Adrenal gland (tissue), 12 donors: Measurements from ENCODE around the gene CACNA1D. TPM values are rescaled to one million over a fixed set of nuclear protein-coding genes. Genes with fewer than 3 reads are reported as not detected.
A peak's percentile ranks its signal among the peaks of the same experiment; 100 is the strongest.

Experiments
- DNase-seq, 7 donors: peaks; one replicate each; pipeline ENCODE4 v3.0.0-alpha.2; 2019 to 2020
- H3K27ac ChIP-seq, 5 donors: fragments of 200-600 bp; sonication (generic) in 4 of 5; 1 replicate in 3 of 5; 2 replicates in 2 of 5; pipeline versions ENCODE4 v1.5.1 to v1.8.0; 2016 to 2020; ENCODE audit warnings: mild to moderate bottlenecking in 1 of 5
- H3K27me3 ChIP-seq: fragments of 200-600 bp; 2 replicates; pipeline ENCODE4 v1.8.0; 2021
- H3K36me3 ChIP-seq, 2 donors: fragments of 200-600 bp; replicated peaks in 1 of 2; 1 replicate in 1 of 2; 2 replicates in 1 of 2; pipeline versions ENCODE4 v1.5.1 to v1.8.0; 2018 to 2022
- H3K4me1 ChIP-seq, 2 donors: fragments of 200-600 bp; replicated peaks in 1 of 2; 1 replicate in 1 of 2; 2 replicates in 1 of 2; pipeline versions ENCODE4 v1.5.1 to v1.8.0; 2018 to 2021
- H3K4me3 ChIP-seq, 4 donors: fragments of 200-600 bp; sonication (generic) in 3 of 4; one replicate each; pipeline ENCODE4 v1.5.1; 2016 to 2018
- H3K9me3 ChIP-seq, 3 donors: fragments of 200-600 bp; sonication (generic) in 1 of 3; replicated peaks in 1 of 3; 1 replicate in 2 of 3; 2 replicates in 1 of 3; pipeline versions ENCODE4 v1.5.1 to v1.8.0; 2016 to 2021
- POLR2A ChIP-seq, 2 donors: fragments of 450-650 bp; IDR thresholded peaks; one replicate each; pipeline ENCODE4 v1.6.1; 2017; ENCODE audit warnings: antibody characterized with exemption in 2 of 2, mild to moderate bottlenecking in 2 of 2, moderate library complexity in 1 of 2
- WGBS, 4 donors: extraction: QIAGEN DNeasy Blood & Tissue Kit in 2 of 4; methylation state at CpG; one replicate each; pipeline versions ENCODE4 v1.1.5 to v1.1.7; 2013 to 2017; 5-methylcytosine and 5-hydroxymethylcytosine counted together
- intact Hi-C, 2 donors: fragments of 100-400 bp; cut with DNase I; formaldehyde crosslinking; loops; one replicate each; pipeline versions ENCODE4 v1.14.1 to v1.15.0; 2022 to 2023
- polyA plus RNA-seq, 3 donors: library from polyadenylated mRNA; stranded (reverse); fragments of 200-250 nt in 2 of 3; fragments of 350-450 nt in 1 of 3; fragmentation: Illumina TruSeq in 1 of 3; extraction: RNeasy Lipid Tissue Mini Kit (QIAGEN cat#74804) in 1 of 3; gene quantifications; one replicate each; pipeline ENCODE4 v1.2.3, GENCODE V29; 2013 to 2014
- total RNA-seq, 9 donors: library from RNA; depleted of rRNA in 4 of 9; stranded (reverse); fragments of >200 nt in 4 of 9; fragments of 120-200 nt in 1 of 9; fragmentation: NEBNext Ultra II Directional in 1 of 9; extraction: Animal tissue kit (Norgen Biotek cat#: 25700) in 1 of 9; gene quantifications; one replicate each; pipeline versions ENCODE4 v1.1.0 to v1.2.4, GENCODE V29; 2013 to 2023
- TF ChIP-seq, protein P1 (sequence below), 6 experiments: fragments of 450-650 bp in 4 of 6; fragments of 200-600 bp in 2 of 6; sonication (generic) in 1 of 6; IDR thresholded peaks; 1 replicate in 5 of 6; 2 replicates in 1 of 6; pipeline versions ENCODE4 v1.5.1 to v1.8.0; 2016 to 2021; ENCODE audit warnings: antibody characterized with exemption in 6 of 6, mild to moderate bottlenecking in 2 of 6, moderate library complexity in 1 of 6
- donor health status: healthy with polysubstance abuse.
- donor health status: Bipolar disorder and iron deficiency.
- donor health status: DM: yes; HTN: yes; CAD: no.
- donor health status: DM: no; HTN: no; CAD: no.
- donor health status: DM: no; HTN: no; CAD: no.
- donor health status: DM: yes; HTN: yes; CAD: no.

The CACNA1D gene
- total and polyA plus RNA-seq, 12 donors = 25.8 to 111 (median 63.0) TPM

DNA sequence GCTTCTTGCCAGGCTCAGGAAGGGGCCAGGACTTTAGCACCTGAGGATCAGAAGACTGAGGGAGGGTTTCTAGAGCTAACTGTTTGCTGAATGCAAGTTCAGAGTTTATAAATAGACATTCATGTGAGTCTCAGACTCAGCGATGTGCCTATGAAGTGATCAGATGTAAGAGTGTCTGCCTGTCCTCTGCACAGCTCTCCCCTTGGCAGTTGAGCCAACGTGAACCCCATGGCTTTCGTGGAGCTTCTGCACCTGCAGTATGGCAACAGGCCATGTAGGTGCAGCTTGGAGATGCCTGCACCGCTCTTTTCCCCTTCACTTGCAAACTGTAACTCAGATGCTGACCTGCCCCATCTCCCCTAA is 209.9 kb downstream of the CACNA1D start:
- H3K4me3 ChIP-seq = no peak overlapping the region
- WGBS, 4 donors = 80 to 94% (median 90%) methylated on average over 4 of the region's 4 CpGs
- H3K27me3 ChIP-seq = no peaks in the 10 kb centered on the region
- H3K9me3 ChIP-seq = no peaks in the 10 kb centered on the region
- intact Hi-C loops = loop anchor here (10.0 kb wide), 2 partner anchors 330 to 410 kb away; no protein-coding TSS in a partner anchor
- TF ChIP-seq, protein P1, sequence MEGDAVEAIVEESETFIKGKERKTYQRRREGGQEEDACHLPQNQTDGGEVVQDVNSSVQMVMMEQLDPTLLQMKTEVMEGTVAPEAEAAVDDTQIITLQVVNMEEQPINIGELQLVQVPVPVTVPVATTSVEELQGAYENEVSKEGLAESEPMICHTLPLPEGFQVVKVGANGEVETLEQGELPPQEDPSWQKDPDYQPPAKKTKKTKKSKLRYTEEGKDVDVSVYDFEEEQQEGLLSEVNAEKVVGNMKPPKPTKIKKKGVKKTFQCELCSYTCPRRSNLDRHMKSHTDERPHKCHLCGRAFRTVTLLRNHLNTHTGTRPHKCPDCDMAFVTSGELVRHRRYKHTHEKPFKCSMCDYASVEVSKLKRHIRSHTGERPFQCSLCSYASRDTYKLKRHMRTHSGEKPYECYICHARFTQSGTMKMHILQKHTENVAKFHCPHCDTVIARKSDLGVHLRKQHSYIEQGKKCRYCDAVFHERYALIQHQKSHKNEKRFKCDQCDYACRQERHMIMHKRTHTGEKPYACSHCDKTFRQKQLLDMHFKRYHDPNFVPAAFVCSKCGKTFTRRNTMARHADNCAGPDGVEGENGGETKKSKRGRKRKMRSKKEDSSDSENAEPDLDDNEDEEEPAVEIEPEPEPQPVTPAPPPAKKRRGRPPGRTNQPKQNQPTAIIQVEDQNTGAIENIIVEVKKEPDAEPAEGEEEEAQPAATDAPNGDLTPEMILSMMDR (IDR thresholded peaks at IDR 0.05) = no peak
- no peak for TF ChIP-seq POLR2A (IDR thresholded peaks at IDR 0.05)
- no peak overlapping the region for H3K27ac ChIP-seq
- H3K36me3 ChIP-seq = peaks cover 0 to 10% of the 10 kb centered on the region in 2 donors
- no peak for DNase-seq
- H3K4me1 ChIP-seq = no peaks in the 10 kb centered on the region

DNA sequence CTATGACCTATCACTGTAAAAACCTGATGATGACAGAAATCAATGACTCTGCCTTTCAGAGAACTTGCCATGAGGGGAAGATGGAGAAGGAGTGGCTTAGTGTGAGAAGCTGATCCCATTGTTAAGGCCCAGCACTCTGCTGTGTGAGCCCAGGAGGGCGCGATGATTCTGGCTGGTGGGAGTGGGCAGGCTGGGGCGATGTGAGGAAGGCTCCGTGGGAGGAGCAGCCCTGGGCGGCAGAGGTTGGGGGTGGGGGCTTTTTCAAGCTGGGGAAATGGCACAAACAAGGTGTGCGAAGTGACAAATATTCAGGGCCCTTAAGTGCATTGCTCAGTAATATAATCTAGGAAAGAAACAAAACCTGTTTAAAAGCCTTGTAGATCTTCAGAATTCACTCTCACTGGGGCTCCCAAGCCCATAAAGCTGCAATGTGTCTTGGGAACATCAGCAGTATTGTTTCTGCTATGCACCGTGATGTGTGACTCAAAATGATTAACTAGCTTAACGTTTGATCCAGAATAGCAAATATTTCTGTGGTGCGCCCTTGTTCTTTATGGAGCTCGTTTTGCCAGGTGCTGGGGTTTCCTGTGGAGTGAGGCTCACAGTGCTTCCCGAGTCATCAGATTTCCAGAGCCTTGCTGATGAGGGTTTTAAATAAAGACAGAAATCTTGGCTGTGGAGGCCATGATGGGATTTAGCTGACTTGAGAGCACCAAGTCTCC is 210.8 kb downstream of the CACNA1D start:
- Histone ChIP-seq H3K27me3 (no peaks in the 10 kb centered on the region), H3K36me3 (peaks cover 0 to 10% of the 10 kb centered on the region in 2 donors), H3K27ac (no peak overlapping the region), H3K4me3 (no peak overlapping the region), H3K9me3 (no peaks in the 10 kb centered on the region), H3K4me1 (peaks cover 0 to 6% of the 10 kb centered on the region in 2 donors)
- intact Hi-C loops = loop anchor here (5.0 to 10.0 kb wide), 3 partner anchors 328 to 410 kb away; no protein-coding TSS in a partner anchor
- TF ChIP-seq, protein P1 (IDR thresholded peaks at IDR 0.05) = no peak
- no peak for TF ChIP-seq POLR2A (IDR thresholded peaks at IDR 0.05)
- 83 to 91% (median 84%) methylated on average over 11 of the region's 11 CpGs for WGBS, 4 donors
- DNase-seq = no peak

DNA sequence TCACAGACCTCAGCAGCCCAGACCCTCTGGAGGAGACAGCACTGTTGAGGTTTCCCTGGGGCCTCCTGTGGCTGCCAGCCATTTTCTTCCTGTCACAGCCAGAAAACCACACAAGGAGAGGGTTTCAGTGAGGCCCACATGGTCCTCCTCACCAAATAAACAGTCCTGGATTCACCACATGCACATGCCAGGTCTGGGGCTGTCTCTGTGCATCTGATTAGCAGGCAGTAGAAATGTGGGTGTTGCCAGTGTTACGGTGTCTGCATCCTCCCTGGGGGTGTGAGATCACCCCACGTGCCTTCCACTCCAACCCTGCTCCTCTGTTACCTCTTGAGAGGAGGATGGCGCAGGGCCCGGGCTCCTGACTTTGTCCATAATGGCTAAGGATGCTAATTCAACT is 211.4 kb downstream of the CACNA1D start:
- peaks cover 0 to 8% of the 10 kb centered on the region in 2 donors for H3K4me1 ChIP-seq
- intact Hi-C loops = loop anchor here (5.0 to 10.0 kb wide), 3 partner anchors 328 to 411 kb away; no protein-coding TSS in a partner anchor

DNA sequence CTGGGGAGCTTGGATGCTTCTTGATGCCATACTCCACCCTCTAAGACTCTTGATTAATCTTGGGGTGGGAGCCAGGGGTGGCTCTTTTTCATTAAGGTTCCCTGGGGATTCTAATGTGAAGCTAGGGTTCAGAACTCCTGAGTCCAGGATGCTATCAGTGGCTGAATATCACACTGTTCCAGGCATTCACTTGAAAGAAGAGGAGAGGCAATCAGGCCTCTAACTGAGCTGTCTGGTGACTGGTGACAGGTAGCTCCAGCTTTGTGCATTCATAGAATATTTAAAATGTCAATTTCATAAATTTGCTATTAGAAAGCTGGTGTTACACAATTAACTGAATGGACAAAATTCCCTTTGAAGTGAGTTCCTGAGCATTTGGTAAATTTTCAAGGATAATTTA is 212.8 kb downstream of the CACNA1D start:
- Histone ChIP-seq H3K9me3 (no peaks in the 10 kb centered on the region), H3K36me3 (peaks cover 0 to 10% of the 10 kb centered on the region in 2 donors), H3K4me1 (peaks cover 0 to 12% of the 10 kb centered on the region in 2 donors), H3K27ac (peak overlapping the region in 1 of 5 donors; percentile 48), H3K4me3 (no peak overlapping the region), H3K27me3 (no peaks in the 10 kb centered on the region)
- DNase-seq = no peak
- TF ChIP-seq, protein P1 (IDR thresholded peaks at IDR 0.05) = no peak
- TF ChIP-seq POLR2A (IDR thresholded peaks at IDR 0.05) = no peak
- intact Hi-C loops = loop anchor here (5.0 to 10.0 kb wide), 3 partner anchors 330 to 412 kb away; no protein-coding TSS in a partner anchor

More for the DNA sequence above, 211.4 kb downstream of the CACNA1D start:
- peak in 1 of 7 donors; percentile 55 for DNase-seq
- WGBS, 4 donors = 87 to 93% (median 88%) methylated on average over 3 to 4 of the region's 4 CpGs
- no peak overlapping the region for H3K4me3 ChIP-seq
- H3K27me3 ChIP-seq = no peaks in the 10 kb centered on the region
- H3K36me3 ChIP-seq = peaks cover 0 to 10% of the 10 kb centered on the region in 2 donors
- no peak for TF ChIP-seq POLR2A (IDR thresholded peaks at IDR 0.05)
- TF ChIP-seq, protein P1 (IDR thresholded peaks at IDR 0.05) = no peak
- no peak overlapping the region for H3K27ac ChIP-seq
- H3K9me3 ChIP-seq = no peaks in the 10 kb centered on the region
